SW 1271 (cell line): Measurements from ENCODE around the gene GTF2H1.
A peak's percentile ranks its signal among the peaks of the same experiment; 100 is the strongest.

Source experiments
- DNase-seq, 2 experiments: peaks; one replicate each; lab custom pipeline; 2025; lab: John Stamatoyannopoulos, UW

Gene GTF2H1

DNA sequence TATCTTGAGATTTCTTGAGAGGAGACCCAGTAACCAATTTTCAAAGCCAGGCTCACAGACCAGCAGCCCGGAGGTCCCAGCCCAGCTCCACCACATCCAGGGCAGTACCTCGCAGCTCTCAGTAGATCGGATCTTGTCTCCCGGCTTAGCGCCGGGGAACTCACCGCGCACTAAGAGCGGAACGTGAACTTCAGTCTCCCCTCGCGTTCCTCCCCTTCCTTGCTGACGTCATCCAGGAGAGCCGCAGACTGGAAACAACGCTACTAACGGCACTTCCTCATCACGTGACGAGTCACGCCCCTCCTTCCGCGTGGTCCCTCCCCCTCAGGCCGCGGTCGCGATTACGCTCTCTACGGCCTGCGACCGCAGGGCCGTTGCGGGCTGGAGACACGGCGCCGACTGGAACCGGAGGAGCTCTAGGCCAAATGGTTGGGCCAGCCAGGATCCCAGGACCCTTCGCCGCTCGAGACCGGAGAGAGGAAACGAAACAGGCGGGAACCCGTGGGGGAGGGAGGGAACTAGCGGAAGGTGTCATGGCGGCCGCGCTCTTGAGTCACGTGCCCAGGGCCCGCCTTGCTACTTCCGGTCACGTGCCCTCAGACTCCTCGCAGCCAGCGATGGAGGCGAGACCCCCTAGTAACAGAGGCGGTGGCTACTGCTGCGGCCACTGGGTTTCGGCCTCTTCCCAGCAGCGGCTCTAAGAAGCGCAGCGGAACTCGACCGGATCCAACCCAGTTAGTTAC is at the start of gene GTF2H1, which contains the start of gene HPS5:
Gene GTF2H1 (plus strand): TSS at position 599 of the 743 bp plus-strand sequence. CDS start 10,508 bp downstream, outside the sequence.
Gene HPS5 (minus strand): TSS at position 172 of the 743 bp plus-strand sequence. CDS start 4,282 bp downstream, outside the sequence.
- DNase-seq, result peak; percentile 96 to 97

DNA sequence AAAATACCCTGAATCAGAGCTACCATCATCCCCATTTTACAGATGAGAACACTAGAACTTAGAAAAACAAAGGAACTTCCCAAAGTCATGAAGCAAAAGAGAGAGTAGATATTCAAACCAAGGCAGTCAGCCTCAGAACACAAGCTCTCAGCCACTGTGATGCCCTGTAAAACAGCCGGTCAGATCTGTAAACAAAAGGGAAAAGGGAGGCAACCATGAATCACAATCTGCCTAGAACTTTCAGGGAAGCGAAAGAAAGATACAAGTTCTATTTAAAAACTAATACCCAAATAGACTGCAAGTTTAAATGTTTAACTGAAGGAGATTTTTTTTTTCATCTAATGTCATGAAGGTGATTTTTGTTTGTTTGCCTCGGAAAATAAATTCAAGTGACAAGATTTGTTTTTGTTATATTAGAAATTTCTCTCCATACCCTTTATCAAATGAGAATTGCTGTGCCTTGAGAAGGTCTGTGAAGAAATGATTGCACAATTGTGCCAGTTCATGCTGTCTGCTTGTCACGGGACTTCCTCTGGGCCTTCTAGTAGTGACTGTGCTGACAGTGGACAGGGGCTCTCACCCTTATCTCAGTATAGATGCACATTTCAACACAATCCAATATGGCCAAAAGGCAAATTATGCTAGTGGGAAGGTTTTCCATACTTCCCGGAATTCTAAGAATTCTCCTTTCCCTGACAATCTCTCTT is 44.6 kb upstream of the GTF2H1 start:
- DNase-seq, result no peak

DNA sequence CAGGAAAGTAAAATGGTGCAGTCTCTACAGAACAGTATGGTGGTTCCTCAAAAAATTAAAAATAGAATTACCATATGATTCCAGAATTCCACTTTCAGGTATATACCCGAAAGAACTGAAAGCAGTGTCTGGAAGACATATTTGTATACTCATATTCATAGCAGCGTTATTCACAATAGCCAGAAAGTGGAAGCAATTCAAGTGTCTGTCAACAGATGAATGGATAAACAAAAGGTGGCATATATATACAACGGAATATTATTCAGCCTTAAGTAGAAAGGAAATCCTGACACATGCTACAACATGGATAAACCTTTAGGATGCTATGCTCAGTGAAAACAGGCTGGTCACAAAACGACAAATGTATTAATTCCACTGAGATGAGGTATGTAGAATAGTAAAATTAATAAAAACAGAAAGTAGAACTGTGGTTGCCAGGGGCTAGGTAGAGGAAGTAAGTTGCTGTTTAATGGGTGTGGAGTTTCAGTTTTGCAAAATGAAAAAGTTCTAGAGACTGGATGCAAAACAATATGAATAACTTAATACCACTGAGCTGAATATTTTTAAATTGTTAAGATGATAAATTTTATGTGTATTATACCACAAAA is 41.8 kb upstream of the GTF2H1 start:
- DNase-seq, result no peak

DNA sequence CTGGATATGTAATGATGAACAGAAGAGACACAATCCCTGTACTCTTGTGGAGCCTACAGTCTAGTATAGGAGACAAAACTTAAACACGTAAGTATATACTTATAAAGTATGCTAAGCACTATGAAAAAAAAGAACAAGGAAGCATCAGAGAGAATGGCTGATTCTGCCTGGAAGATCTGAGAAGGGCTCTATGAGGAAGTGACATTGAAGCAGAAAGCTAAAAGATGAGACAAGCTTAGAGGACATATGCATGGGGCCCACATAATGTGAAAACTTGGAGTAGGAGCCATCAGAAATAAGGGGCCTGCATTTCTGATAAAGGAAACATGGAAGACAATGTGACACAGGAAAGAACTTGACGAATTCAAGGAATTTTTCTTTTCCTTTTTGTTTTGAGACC is 39.7 kb upstream of the GTF2H1 start:
- DNase-seq, result no peak

DNA sequence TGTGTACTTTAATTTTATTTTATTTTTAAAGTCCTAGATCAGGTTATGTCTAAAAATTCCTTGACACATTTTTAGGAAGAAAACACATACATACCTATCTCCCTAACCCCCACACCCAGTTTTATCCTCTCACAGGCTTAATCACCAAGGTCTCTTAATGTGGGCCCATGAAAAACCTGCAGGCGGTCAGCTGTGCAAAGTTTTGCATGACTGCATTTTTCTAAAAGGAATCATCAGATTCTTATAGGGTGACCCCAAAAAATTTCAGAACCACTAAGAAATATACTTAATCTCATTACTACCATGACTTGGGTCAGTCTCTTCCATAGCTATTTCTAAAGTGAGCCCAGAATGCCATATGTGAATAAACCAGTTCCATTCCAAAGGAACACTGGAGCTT is 36.5 kb upstream of the GTF2H1 start:
- no peak for DNase-seq

DNA sequence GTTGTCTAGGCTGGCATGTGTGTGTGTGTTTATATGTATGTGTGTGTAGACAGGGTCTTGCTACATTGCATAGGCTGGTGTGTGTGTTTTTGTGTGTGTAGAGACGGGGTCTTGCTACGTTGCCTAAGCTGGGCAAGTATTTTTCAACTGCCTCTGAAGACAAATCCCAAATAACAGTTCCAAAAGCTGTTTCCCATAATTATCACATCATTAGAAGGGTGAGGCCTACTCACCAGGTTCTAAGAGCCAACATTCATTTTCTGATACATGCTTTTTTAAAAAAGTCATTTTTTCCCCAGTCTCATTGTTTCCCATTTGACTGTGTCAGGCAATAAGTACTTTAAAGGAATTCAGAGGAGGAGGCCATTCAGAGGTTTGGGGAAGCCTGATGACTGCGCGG is 33.5 kb upstream of the GTF2H1 start:
- DNase-seq, result no peak

DNA sequence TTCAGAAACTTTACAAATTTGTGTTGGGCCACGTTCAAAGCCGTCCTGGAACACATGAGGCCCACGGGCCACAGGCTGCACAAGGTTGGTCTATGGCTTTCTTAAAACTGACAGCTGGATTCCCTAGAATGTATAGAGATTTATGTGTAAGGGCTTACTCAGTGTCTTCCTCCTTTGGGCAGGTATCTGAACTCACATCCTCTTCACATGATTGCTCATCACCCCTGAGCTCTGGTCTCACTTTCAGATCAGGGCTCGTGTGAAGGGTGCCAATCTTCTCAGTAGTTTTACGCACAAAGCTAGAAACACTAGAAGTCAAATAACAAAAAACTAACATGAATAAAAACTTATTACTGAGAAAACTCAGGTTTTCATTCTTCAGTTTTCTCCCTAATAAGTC is 27.5 kb upstream of the GTF2H1 start:
- no peak for DNase-seq

DNA sequence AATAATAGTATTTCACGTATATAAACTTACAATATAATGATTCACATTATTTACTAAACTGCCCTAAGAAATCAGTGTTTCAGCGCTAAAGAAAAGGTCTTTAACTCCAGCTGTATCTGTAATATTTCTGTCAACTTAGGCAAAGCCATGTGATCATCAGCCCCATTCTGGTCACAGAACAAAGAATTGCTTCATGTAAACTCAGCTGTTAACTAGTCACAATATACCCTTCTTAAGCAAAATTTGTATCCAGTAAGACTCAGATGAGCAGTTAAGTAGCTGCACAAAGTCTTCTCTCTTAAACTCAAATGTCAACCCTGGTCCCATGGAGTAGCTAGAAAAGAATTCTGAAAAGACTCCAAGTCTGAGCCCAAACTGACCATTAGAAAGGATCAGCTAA is 27.1 kb upstream of the GTF2H1 start:
- DNase-seq, result no peak

DNA sequence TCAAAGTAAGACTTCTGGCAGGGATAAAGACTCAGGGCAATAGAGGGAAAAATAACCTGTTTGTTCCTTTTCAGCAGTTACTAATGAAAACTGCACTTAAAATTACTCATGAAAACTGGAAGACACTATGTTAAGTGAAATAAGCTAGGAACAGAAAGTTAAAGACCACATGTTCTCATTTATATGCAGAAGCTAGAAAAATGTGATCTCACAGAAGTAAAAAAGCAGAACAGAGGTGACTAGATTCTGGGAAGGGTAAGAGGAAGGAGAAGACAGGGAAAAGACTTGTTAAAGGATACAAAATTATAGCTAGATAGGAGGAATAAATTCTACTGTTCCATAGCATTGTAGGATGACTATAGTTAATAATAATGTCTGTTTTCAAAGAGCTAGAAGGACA is 22.6 kb upstream of the GTF2H1 start:
- no peak for DNase-seq

DNA sequence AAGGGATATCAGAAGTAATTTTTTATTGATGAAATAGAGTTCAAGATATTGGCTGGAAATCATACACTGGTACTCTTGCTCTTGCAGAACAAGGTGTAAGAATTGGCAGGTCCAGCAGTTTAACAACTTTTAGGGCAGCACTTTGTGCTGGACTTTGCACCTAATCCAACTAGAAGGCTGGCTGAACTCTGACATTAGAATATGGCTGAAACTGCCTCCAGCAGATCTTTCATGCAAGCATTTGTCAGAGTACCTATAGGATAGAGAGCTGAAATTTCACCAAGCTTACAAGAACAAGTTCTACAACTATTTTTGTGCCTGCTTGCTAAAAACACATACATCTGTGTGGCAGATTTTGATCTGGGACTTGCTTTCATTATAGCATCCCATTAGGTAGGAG is 17.6 kb upstream of the GTF2H1 start:
- no peak for DNase-seq

DNA sequence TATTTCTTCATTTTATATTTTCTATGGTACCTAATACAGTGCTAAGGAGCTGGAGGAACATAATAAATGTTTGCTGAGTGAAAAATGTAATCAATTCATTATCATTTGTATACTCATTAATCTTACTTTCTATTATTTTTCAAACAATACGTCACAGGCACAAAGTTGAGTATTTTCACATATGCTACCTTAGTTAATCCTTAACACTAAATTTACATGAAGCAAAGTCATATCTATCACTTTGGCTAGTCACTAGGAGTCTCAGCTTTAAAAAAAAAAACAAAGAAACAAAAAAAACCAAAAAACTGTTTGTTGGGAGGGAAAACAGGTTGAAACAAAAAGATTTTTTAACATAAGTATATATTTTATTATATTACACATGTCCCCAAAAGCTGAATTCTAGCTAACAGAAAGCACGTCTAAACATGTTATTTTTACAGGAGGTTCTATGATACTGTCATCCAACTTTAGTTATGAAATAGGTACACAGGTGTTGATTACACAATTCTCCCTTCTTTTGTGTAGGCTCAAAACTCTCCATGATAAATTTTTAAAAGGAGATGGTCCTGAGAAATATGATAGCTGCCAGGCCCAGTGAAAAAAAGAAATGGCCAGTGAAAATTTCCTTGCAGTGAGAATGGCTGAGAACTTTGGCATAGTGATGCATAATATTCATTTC is 14.8 kb upstream of the GTF2H1 start:
- no peak for DNase-seq

DNA sequence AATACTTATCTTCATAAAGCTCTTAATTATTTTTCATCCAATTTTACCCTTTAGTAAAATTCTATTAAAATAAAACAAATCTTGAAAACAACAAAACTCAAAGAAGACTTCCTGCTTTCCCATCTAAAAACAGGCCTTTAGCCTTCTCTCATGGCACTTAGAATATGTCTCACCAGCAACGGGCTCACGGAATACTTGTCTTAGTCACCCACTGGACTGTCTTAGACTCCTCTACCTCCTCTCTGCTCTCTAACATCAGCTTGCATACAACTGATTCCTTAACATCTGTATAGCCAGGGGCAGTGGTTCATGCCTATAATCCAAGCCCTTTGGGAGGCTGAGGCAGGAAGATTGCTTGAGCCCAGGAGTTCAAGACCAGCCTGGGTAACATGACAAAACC is 14.1 kb upstream of the GTF2H1 start:
- DNase-seq, result no peak

DNA sequence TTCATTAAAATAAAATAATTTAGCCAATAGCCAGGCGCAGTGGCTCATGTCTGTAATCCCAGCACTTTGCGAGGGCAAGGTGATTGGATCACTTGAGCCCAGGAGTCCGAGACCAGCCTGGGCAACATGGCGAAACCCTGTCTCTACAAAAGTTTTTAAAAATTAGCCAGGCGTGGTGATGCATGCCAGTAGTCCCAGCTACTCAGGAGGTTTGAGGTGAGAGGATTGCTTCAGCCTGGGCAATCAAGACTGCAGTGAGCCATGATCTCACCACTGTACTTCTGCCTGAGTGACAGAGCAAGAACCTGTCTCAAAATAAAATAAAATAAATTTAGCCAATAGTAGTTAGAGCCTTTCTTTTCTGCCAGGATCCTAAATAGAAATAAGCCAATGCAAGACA is 12.7 kb upstream of the GTF2H1 start:
- DNase-seq, result no peak

DNA sequence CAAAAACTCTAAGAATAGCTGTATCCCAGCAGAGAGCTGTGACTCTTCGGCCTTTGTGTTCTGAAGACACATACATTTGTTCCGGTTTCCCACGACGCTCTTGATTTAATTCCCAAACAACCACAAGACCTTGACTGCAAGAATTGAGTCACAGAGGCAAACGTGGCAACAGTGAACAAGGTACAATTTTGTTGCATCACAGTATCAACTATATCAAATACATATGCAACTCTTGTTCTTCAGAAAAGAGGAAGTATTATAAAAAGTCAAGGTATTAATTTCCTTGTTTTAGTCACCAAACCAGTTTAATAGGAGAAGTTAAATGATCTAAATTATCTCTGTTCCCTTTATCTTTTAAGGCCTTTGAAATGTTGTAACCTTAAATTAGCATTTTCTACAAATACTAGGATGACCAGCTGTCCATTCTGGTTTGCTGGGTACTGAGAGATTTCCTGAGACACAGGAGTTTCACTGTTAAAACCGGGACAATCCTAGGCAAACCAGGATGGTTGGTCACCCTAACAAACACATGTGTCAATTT is 11.5 kb upstream of the GTF2H1 start:
- no peak for DNase-seq

DNA sequence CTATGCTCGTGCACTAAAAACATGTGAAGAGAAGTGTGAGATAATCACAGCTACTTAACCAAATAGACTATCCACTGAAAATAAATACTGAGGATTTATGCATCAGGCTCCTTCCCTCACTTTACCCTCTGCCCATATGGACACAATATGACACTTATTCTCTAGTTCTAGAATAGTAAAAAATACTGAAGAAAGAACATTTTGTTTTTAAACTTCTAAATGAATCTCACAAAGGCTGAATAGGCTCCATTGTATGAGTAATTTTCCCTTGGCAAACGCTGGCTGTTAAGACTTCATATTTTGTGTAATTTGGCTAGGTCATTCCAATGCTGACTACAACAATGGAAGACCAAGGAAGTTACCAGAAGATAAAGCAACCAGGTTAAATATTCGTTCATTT is 10.4 kb upstream of the GTF2H1 start:
- no peak for DNase-seq

DNA sequence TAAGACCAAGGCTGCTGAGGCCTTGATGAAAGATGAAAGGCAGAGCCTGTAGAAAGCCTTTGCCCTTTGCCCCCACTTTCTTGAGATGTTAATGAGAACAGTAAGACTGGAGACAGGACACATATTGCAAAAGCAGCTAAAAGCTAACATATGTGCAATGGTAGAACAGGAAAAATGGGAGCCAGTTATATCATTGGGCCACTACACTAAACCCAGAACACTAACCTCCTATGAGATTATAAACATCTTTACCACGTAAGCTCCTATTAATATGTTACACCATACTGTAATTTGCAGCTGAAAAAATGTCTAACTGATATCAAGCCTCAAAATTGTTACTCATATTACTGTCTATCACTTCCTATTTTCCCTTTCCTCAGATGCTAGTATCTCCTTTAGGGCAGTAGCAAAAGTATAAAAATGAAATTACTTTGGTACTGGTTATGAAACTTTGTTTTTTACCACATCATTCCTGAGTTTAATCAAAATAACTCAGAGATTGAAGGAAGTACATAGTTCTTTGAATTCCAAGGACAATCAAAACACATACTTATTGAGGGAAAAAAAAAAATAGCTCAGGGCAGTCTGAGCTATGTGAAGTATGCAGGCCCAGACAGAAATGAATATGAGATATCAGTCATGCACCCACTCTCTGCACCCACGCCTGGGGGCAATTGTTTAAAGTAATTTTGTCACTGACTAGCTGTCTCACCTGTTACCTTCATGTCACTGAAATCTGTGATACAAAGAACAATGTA is 9.5 kb upstream of the GTF2H1 start:
- peak; percentile 17 to 68 for DNase-seq

DNA sequence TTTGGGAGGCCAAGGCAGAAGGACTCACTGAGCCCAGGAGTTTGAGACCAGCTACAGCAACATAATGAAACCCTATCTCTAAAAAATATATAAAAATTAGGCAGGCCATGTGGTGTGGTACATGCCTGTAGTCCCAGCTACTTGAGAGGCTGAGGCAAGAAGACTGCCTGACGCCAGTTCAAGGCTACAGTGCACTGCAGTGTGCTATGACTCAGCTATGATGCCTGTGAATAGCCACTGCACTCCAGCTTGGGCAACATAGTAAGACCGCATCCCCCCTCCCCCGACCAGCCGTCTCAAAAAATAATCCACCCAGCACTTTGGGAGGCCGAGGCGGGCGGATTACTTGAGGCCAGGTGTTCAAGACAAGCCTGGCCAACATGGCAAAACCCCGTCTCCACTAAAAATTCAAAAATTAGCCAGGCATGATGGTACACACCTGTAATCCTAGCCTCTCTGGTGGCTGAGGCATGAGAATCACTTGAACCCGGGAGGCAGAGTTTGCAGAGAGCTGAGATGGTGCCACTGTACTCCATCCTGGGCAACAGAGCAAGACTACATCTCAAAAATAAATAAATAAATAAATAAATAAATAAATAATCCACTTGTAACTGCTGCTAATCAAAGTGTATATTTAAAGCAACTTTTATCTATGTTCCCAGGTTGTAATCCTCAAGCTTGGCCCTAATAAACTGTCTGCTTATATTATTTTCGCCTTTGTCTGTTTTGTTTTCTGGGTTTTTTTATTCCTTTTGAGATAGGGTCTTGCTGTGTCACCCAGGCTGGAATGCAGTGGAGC is 8.2 kb upstream of the GTF2H1 start:
- no peak for DNase-seq

DNA sequence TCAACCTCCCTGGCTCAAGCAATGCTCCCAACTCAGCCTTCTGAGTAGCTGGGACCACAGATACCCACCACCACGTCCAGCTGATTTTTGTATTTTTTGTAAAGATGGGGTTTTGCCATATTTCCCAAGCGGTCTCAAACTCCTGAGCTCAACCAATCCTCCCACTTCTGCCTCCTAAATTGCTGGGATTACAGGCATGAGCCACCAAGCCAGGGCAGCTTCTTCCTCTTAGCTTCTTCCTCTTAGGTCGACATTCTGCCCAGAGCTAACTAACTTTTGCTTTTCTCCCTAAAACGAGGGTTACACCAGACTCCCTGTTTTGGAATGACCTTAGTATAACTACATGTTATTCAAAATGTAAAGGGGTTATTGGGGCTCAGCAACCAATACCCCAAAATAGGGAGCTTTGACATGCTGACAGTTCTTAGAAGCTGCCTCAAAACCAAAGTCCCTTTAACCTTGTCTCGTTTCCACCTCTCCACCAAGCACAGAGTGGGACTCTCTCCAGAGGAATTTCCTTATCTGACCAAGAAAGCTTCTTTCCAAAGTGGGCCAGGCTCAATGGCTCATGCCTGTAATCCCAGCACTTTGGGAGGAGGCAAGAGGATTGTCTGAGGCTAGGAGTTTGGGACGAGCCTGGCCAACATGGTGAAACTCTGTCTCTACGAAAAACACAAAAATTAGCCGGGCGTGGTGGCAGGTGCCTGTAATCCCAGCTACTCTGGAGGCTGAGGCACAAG is 7.4 kb upstream of the GTF2H1 start:
- no peak for DNase-seq

DNA sequence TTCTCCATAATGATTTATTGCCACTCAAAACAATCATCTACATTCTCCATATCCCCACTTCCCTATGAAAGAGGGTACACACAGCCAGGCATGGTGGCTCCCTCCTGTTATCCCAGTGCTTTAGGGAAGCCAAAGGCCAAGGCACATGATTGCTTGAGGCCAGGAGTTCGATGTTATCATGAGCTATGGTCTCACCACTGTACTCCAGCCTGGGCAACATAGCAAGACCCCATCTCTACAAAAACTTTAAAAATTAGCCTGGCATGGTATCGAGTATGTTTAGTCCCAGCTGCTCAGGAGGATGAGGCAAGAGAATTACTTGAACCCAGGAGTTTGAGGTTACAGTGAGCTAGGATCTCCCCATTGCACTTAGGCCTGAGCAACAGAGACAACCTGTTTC is 6.5 kb upstream of the GTF2H1 start:
- DNase-seq, result no peak

DNA sequence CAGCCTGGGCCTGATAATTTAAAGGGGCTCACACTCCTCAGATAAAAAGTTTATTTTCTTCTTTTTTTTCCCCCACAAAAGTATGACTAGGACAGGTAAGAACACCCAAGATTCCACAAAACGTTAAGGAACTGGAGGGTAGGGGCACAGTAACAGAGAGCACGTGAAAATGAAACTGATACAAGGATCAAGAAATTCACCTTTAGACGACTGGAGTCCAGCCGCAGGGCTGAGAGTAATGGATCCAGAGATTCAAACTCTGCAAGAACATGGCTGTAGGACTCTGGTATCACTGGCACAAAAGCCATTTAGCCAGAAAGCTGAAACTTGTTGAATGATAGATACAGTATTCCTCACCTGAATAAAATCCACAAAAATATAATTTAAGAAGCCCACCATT is 4.8 kb upstream of the GTF2H1 start:
- DNase-seq, result no peak
